ENCODE results near the gene COMMD9.

COMMD9 gene

GRCh38 chr11:36309779-36310178 is 20.6 kb upstream of the COMMD9 start:
- no peak for DNase-seq (ENCODE audit: low spot score)
- in situ Hi-C loops (cut with MboI; ENCODE audit: low pct_unique_long_range_greater_than_20kb, low sequenced_read_pairs, unreplicated experiment), result loop anchor here (10.0 kb wide), 1 partner anchor 185 kb away; no protein-coding TSS in a partner anchor
- TF ChIP-seq CTCF (IDR thresholded peaks at IDR 0.05; ENCODE audit: extremely low read depth, insufficient read depth, missing control alignments), result no peak

- no peak for TF ChIP-seq CTCF (IDR thresholded peaks at IDR 0.05; ENCODE audit: extremely low read depth, insufficient read depth, missing control alignments)
- in situ Hi-C loops (cut with MboI; ENCODE audit: low pct_unique_long_range_greater_than_20kb, low sequenced_read_pairs, unreplicated experiment), result loop anchor here (10.0 kb wide), 1 partner anchor 186 kb away; no protein-coding TSS in a partner anchor
- no peak for DNase-seq (ENCODE audit: low spot score)
Measured at GRCh38 chr11:36308577-36308976, 19.4 kb upstream of the COMMD9 start.

- TF ChIP-seq CTCF (IDR thresholded peaks at IDR 0.05; ENCODE audit: extremely low read depth, insufficient read depth, missing control alignments), result peak; percentile 29
- no peak for DNase-seq (ENCODE audit: low spot score)
- in situ Hi-C loops (cut with MboI; ENCODE audit: low pct_unique_long_range_greater_than_20kb, low sequenced_read_pairs, unreplicated experiment), result loop anchor here (10.0 kb wide), 1 partner anchor 188 kb away; no protein-coding TSS in a partner anchor
Measured at GRCh38 chr11:36306888-36307287, 17.7 kb upstream of the COMMD9 start.

DNA sequence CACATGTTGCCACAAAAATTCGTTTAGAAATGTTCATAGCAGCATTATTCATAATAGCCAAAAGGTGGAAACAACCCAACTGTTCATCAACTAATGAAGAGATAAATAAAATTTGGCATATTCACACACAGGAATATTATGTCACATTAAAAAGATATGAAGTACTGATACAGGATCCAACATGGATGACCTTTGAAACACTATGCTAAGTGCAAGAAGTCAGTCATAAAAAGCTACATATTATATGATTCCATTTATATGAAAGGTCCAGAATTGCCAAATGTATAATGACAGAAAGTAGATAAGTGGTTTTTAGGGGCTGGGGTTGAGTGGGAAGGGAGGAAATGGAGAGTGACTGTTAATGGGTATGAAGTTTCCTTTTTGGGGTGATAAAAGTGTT is 15.8 kb upstream of the COMMD9 start:
- no peak for DNase-seq (ENCODE audit: low spot score)
- in situ Hi-C loops (cut with MboI; ENCODE audit: low pct_unique_long_range_greater_than_20kb, low sequenced_read_pairs, unreplicated experiment), result loop anchor here (10.0 kb wide), 1 partner anchor 190 kb away; no protein-coding TSS in a partner anchor
- TF ChIP-seq CTCF (IDR thresholded peaks at IDR 0.05; ENCODE audit: extremely low read depth, insufficient read depth, missing control alignments), result no peak

GRCh38 chr11:36304351-36304750 is 15.1 kb upstream of the COMMD9 start:
- no peak for DNase-seq (ENCODE audit: low spot score)
- in situ Hi-C loops (cut with MboI; ENCODE audit: low pct_unique_long_range_greater_than_20kb, low sequenced_read_pairs, unreplicated experiment), result loop anchor here (10.0 kb wide), 1 partner anchor 190 kb away; no protein-coding TSS in a partner anchor
- TF ChIP-seq CTCF (IDR thresholded peaks at IDR 0.05; ENCODE audit: extremely low read depth, insufficient read depth, missing control alignments), result no peak

DNA sequence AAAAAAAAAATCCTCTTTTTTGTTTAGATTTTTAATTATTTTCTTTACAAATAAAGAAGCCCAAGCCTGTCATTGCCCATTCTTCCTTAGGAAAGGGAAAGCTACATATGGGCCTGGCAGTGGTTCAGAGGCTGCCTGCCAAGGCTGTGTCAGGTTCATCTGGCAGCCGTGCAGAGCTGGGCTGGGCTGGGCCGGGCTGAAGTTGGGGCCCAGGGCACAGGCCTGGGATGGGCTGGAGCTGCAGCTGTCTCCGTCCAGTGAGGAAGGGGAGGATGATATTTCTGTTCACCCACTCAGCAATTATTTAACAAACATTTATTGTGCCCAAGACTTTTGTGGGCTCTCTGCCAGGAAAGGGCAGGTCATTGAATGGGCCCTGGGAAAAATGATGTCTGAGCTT is 11.4 kb upstream of the COMMD9 start:
- no peak for TF ChIP-seq CTCF (IDR thresholded peaks at IDR 0.05; ENCODE audit: extremely low read depth, insufficient read depth, missing control alignments)
- DNase-seq (ENCODE audit: low spot score), result no peak
- in situ Hi-C loops (cut with MboI; ENCODE audit: low pct_unique_long_range_greater_than_20kb, low sequenced_read_pairs, unreplicated experiment), result loop anchor here (10.0 kb wide), 1 partner anchor 194 kb away; no protein-coding TSS in a partner anchor
